ENCODE data around the gene ACADS.

DNA sequence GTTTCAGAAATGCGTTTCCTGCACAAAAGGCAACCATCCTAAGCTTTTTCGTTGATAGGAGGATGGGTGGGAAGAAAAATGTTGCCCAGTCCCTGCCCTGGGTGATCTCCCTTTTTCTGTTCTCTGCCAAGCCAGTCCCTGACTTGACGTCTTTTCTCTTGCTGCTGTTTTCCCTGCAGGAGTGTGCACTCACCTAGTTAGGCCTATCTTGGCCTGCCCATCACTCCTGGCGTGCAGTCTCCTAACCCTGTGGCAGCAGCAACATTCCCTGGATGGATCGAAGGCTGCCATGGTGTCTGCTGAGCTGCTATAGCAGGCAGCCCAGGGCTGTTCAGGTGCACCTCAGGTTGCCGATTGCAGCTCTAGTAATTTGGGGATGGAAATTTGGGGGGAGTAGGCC is 14.2 kb upstream of the ACADS start:
- TF ChIP-seq, protein P1, sequence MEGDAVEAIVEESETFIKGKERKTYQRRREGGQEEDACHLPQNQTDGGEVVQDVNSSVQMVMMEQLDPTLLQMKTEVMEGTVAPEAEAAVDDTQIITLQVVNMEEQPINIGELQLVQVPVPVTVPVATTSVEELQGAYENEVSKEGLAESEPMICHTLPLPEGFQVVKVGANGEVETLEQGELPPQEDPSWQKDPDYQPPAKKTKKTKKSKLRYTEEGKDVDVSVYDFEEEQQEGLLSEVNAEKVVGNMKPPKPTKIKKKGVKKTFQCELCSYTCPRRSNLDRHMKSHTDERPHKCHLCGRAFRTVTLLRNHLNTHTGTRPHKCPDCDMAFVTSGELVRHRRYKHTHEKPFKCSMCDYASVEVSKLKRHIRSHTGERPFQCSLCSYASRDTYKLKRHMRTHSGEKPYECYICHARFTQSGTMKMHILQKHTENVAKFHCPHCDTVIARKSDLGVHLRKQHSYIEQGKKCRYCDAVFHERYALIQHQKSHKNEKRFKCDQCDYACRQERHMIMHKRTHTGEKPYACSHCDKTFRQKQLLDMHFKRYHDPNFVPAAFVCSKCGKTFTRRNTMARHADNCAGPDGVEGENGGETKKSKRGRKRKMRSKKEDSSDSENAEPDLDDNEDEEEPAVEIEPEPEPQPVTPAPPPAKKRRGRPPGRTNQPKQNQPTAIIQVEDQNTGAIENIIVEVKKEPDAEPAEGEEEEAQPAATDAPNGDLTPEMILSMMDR (conservative IDR thresholded peaks at IDR 0.05; ENCODE audit: low read depth, low read length) = no peak
- no peak for TF ChIP-seq EZH2 (IDR thresholded peaks at IDR 0.05; ENCODE audit: borderline replicate concordance, low read depth, low read length, poor library complexity, severe bottlenecking)
